ENCODE data around the gene SSPN.

SSPN gene

GRCh38 chr12:26198742-26199141 is 3.4 kb downstream of the SSPN start:
- H3K9ac ChIP-seq (ENCODE audit: low read depth, low read length, poor library complexity): no peak overlapping the region
- H2BK12ac ChIP-seq (ENCODE audit: low read length): no peak overlapping the region
- H2AK5ac ChIP-seq (ENCODE audit: low read depth, low read length): no peak overlapping the region
- no peak overlapping the region for H3K27ac ChIP-seq (replicated peaks; ENCODE audit: low read length)
- H3K18ac ChIP-seq (ENCODE audit: low read length): no peak overlapping the region
- H3K23ac ChIP-seq (ENCODE audit: low read depth, low read length, poor library complexity): no peak overlapping the region
- H4K91ac ChIP-seq (ENCODE audit: low read depth, low read length, poor library complexity): no peak overlapping the region
- H3K4ac ChIP-seq (ENCODE audit: low read length): no peak overlapping the region
- no peak overlapping the region for H3K14ac ChIP-seq (ENCODE audit: low read length)
- no peaks in the 10 kb centered on the region for H3K79me1 ChIP-seq (ENCODE audit: low read depth, low read length)
- H3K36me3 ChIP-seq (replicated peaks in 1 of 2; ENCODE audit: control insufficient read depth in 2 of 2, insufficient read depth in 2 of 2, low read length in 2 of 2): no peaks in the 10 kb centered on the region
- no peaks in the 10 kb centered on the region for H3K9me3 ChIP-seq (replicated peaks in 1 of 2; ENCODE audit: control insufficient read depth in 2 of 2, insufficient read depth in 1 of 2, low read depth in 1 of 2, low read length in 2 of 2)
- no peak for DNase-seq (ENCODE audit: low spot score)
- H4K8ac ChIP-seq (ENCODE audit: low read depth, low read length): no peak overlapping the region
- no peak overlapping the region for H2AFZ ChIP-seq (ENCODE audit: low read length)
- H3K4me3 ChIP-seq (ENCODE audit: low read length in 2 of 2): no peak overlapping the region
- peaks cover 0 to 10% of the 10 kb centered on the region in 2 donors for H3K4me1 ChIP-seq (ENCODE audit: control insufficient read depth in 2 of 2, insufficient read depth in 1 of 2, low read depth in 1 of 2, low read length in 2 of 2)
- no peak overlapping the region for H2BK120ac ChIP-seq (ENCODE audit: low read depth, low read length)
- peaks cover 0 to 23% (median 2%) of the 10 kb centered on the region in 3 experiments for H3K27me3 ChIP-seq (ENCODE audit: control insufficient read depth in 3 of 3, insufficient read depth in 3 of 3, low read depth in 1 of 3, low read length in 3 of 3)
- no peak overlapping the region for H2BK15ac ChIP-seq (ENCODE audit: low read length)
- no CpG with 5 or more reads among the region's 4 CpGs for WGBS, 2 donors (ENCODE audit: extremely low coverage in 2 of 2, insufficient read length in 2 of 2, insufficient replicate concordance in 1 of 2)
- H3K4me2 ChIP-seq (ENCODE audit: insufficient read depth, low read length, poor library complexity, severe bottlenecking): no peak overlapping the region
- H2BK5ac ChIP-seq (ENCODE audit: low read length): no peak overlapping the region

- Histone ChIP-seq H3K4me3 (ENCODE audit: low read length in 2 of 2) (no peak overlapping the region), H2AK5ac (ENCODE audit: low read depth, low read length) (no peak overlapping the region)
- no CpG with 5 or more reads among the region's 4 CpGs for WGBS, 2 donors (ENCODE audit: extremely low coverage in 2 of 2, insufficient read length in 2 of 2, insufficient replicate concordance in 1 of 2)
These were observed 7.9 kb downstream of the SSPN start for GRCh38 chr12:26203167-26203780.

GRCh38 chr12:26204612-26205289 is 9.4 kb downstream of the SSPN start:
- Histone ChIP-seq H2BK120ac (ENCODE audit: low read depth, low read length) (no peak overlapping the region), H2AFZ (ENCODE audit: low read length) (no peak overlapping the region), H3K4me3 (ENCODE audit: low read length in 2 of 2) (no peak overlapping the region), H3K9me3 (replicated peaks in 1 of 2; ENCODE audit: control insufficient read depth in 2 of 2, insufficient read depth in 1 of 2, low read depth in 1 of 2, low read length in 2 of 2) (no peaks in the 10 kb centered on the region), H2AK5ac (ENCODE audit: low read depth, low read length) (no peak overlapping the region), H4K91ac (ENCODE audit: low read depth, low read length, poor library complexity) (no peak overlapping the region), H4K8ac (ENCODE audit: low read depth, low read length) (no peak overlapping the region), H3K27me3 (ENCODE audit: control insufficient read depth in 3 of 3, insufficient read depth in 3 of 3, low read depth in 1 of 3, low read length in 3 of 3) (no peaks in the 10 kb centered on the region), H3K4ac (ENCODE audit: low read length) (no peak overlapping the region), H3K4me1 (ENCODE audit: control insufficient read depth in 2 of 2, insufficient read depth in 1 of 2, low read depth in 1 of 2, low read length in 2 of 2) (peaks cover 0 to 18% of the 10 kb centered on the region in 2 donors), H2BK15ac (ENCODE audit: low read length) (no peak overlapping the region), H3K9ac (ENCODE audit: low read depth, low read length, poor library complexity) (no peak overlapping the region), H3K36me3 (replicated peaks in 1 of 2; ENCODE audit: control insufficient read depth in 2 of 2, insufficient read depth in 2 of 2, low read length in 2 of 2) (no peaks in the 10 kb centered on the region), H3K18ac (ENCODE audit: low read length) (no peak overlapping the region), H3K4me2 (ENCODE audit: insufficient read depth, low read length, poor library complexity, severe bottlenecking) (no peak overlapping the region), H3K14ac (ENCODE audit: low read length) (no peak overlapping the region), H2BK5ac (ENCODE audit: low read length) (no peak overlapping the region), H2BK12ac (ENCODE audit: low read length) (no peak overlapping the region), H3K23ac (ENCODE audit: low read depth, low read length, poor library complexity) (no peak overlapping the region), H3K27ac (replicated peaks; ENCODE audit: low read length) (no peak overlapping the region), H3K79me1 (ENCODE audit: low read depth, low read length) (no peaks in the 10 kb centered on the region)
- DNase-seq (ENCODE audit: low spot score): no peak
- WGBS, 2 donors (ENCODE audit: extremely low coverage in 2 of 2, insufficient read length in 2 of 2, insufficient replicate concordance in 1 of 2): no CpG with 5 or more reads among the region's 9 CpGs

More at GRCh38 chr12:26203167-26203780, 7.9 kb downstream of the SSPN start:
- Histone ChIP-seq H3K23ac (ENCODE audit: low read depth, low read length, poor library complexity) (no peak overlapping the region), H2BK15ac (ENCODE audit: low read length) (no peak overlapping the region), H3K9me3 (replicated peaks in 1 of 2; ENCODE audit: control insufficient read depth in 2 of 2, insufficient read depth in 1 of 2, low read depth in 1 of 2, low read length in 2 of 2) (no peaks in the 10 kb centered on the region), H2BK5ac (ENCODE audit: low read length) (no peak overlapping the region), H3K27ac (replicated peaks; ENCODE audit: low read length) (no peak overlapping the region), H3K27me3 (ENCODE audit: control insufficient read depth in 3 of 3, insufficient read depth in 3 of 3, low read depth in 1 of 3, low read length in 3 of 3) (no peaks in the 10 kb centered on the region), H3K36me3 (replicated peaks in 1 of 2; ENCODE audit: control insufficient read depth in 2 of 2, insufficient read depth in 2 of 2, low read length in 2 of 2) (no peaks in the 10 kb centered on the region), H4K8ac (ENCODE audit: low read depth, low read length) (no peak overlapping the region), H3K4ac (ENCODE audit: low read length) (no peak overlapping the region), H3K14ac (ENCODE audit: low read length) (no peak overlapping the region), H3K79me1 (ENCODE audit: low read depth, low read length) (no peaks in the 10 kb centered on the region), H3K18ac (ENCODE audit: low read length) (no peak overlapping the region), H3K4me1 (ENCODE audit: control insufficient read depth in 2 of 2, insufficient read depth in 1 of 2, low read depth in 1 of 2, low read length in 2 of 2) (peaks cover 0 to 18% of the 10 kb centered on the region in 2 donors), H2BK12ac (ENCODE audit: low read length) (no peak overlapping the region), H2AFZ (ENCODE audit: low read length) (no peak overlapping the region), H3K4me2 (ENCODE audit: insufficient read depth, low read length, poor library complexity, severe bottlenecking) (no peak overlapping the region), H4K91ac (ENCODE audit: low read depth, low read length, poor library complexity) (no peak overlapping the region), H3K9ac (ENCODE audit: low read depth, low read length, poor library complexity) (no peak overlapping the region), H2BK120ac (ENCODE audit: low read depth, low read length) (no peak overlapping the region)
- no peak for DNase-seq (ENCODE audit: low spot score)

DNA sequence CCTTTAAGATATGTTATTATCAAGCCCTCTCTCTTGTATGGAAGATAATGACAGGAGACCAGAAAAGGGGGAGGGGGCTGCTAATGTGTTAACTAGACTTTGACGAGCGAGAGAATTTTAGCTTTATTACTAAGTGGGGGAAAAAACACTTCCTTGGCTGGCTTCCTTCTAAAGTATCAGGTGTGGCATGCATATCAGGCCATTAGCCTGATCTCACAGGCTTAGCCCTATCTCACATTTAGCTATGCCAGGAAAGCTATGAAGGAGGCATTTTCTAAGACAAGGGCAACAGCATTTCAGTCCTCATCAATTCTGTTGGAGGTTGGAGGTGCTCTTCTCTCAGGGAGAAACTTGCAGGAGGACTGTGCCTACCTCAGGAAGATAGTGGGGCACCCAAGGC is 9.9 kb downstream of the SSPN start:
- Histone ChIP-seq H2BK120ac (ENCODE audit: low read depth, low read length) (no peak overlapping the region), H3K9ac (ENCODE audit: low read depth, low read length, poor library complexity) (no peak overlapping the region), H4K91ac (ENCODE audit: low read depth, low read length, poor library complexity) (no peak overlapping the region), H2AFZ (ENCODE audit: low read length) (peak overlapping the region; percentile 57), H3K79me1 (ENCODE audit: low read depth, low read length) (no peaks in the 10 kb centered on the region), H2BK5ac (ENCODE audit: low read length) (no peak overlapping the region), H2AK5ac (ENCODE audit: low read depth, low read length) (no peak overlapping the region), H4K8ac (ENCODE audit: low read depth, low read length) (no peak overlapping the region), H3K27me3 (ENCODE audit: control insufficient read depth in 3 of 3, insufficient read depth in 3 of 3, low read depth in 1 of 3, low read length in 3 of 3) (no peaks in the 10 kb centered on the region), H3K23ac (ENCODE audit: low read depth, low read length, poor library complexity) (no peak overlapping the region), H3K36me3 (replicated peaks in 1 of 2; ENCODE audit: control insufficient read depth in 2 of 2, insufficient read depth in 2 of 2, low read length in 2 of 2) (no peaks in the 10 kb centered on the region), H3K4me1 (ENCODE audit: control insufficient read depth in 2 of 2, insufficient read depth in 1 of 2, low read depth in 1 of 2, low read length in 2 of 2) (peaks cover 0 to 18% of the 10 kb centered on the region in 2 donors), H3K4me2 (ENCODE audit: insufficient read depth, low read length, poor library complexity, severe bottlenecking) (no peak overlapping the region), H3K14ac (ENCODE audit: low read length) (no peak overlapping the region), H2BK15ac (ENCODE audit: low read length) (no peak overlapping the region), H3K4ac (ENCODE audit: low read length) (no peak overlapping the region), H2BK12ac (ENCODE audit: low read length) (no peak overlapping the region), H3K27ac (replicated peaks; ENCODE audit: low read length) (no peak overlapping the region), H3K4me3 (ENCODE audit: low read length in 2 of 2) (no peak overlapping the region), H3K18ac (ENCODE audit: low read length) (no peak overlapping the region), H3K9me3 (replicated peaks in 1 of 2; ENCODE audit: control insufficient read depth in 2 of 2, insufficient read depth in 1 of 2, low read depth in 1 of 2, low read length in 2 of 2) (no peaks in the 10 kb centered on the region)
- WGBS, 2 donors (ENCODE audit: extremely low coverage in 2 of 2, insufficient read length in 2 of 2, insufficient replicate concordance in 1 of 2): no CpG with 5 or more reads among the region's 2 CpGs
- DNase-seq (ENCODE audit: low spot score): no peak

Data from neuronal stem cell (in vitro differentiated cells).